Measurements from ENCODE around the gene TARBP1. TPM values are rescaled to one million over a fixed set of nuclear protein-coding genes. Genes with fewer than 3 reads are reported as not detected.

The TARBP1 gene
- total and polyA plus RNA-seq, 2 of the 4 experiments (the other 2 are of a cell fraction): 10.6 to 17.7 TPM

GRCh38 chr1:234528074-234528865 lies 49.3 kb upstream of the TARBP1 start:
- no TSS peak for BruUV-seq (replicated peaks)
- Histone ChIP-seq H4K8ac (ENCODE audit: low read depth in 2 of 2, low read length in 2 of 2) (no peak overlapping the region), H2BK20ac (ENCODE audit: low read depth, low read length) (no peak overlapping the region), H3K56ac (ENCODE audit: extremely low read depth, insufficient read depth, low read length) (no peak overlapping the region), H3K4ac (ENCODE audit: low read depth, low read length) (no peak overlapping the region), H2BK15ac (ENCODE audit: low read depth, low read length) (0 out of 3 replicates have a peak overlapping the region, but pooled peaks have one; percentile 0), H3K9ac (ENCODE audit: low read depth, low read length) (no peak overlapping the region), H2AFZ (replicated peaks; ENCODE audit: low read length, poor library complexity) (no peak overlapping the region), H3K18ac (ENCODE audit: low read depth, low read length) (no peak overlapping the region), H3K9me3 (ENCODE audit: control insufficient read depth, insufficient read depth, low read length) (no peaks in the 10 kb centered on the region), H2BK120ac (ENCODE audit: low read depth, low read length) (no peak overlapping the region), H3K4me1 (ENCODE audit: control insufficient read depth, insufficient read depth, low read length) (peaks cover 17% of the 10 kb centered on the region), H4K5ac (ENCODE audit: low read depth, low read length) (no peak overlapping the region), H3K27ac (ENCODE audit: insufficient read depth, low read length) (no peak overlapping the region), H3K9me1 (ENCODE audit: insufficient read depth, low read length) (peaks cover 7% of the 10 kb centered on the region), H4K91ac (ENCODE audit: insufficient read depth, low read depth, low read length) (no peak overlapping the region), H3K14ac (replicated peaks; ENCODE audit: low read depth, low read length) (no peak overlapping the region), H3K23ac (ENCODE audit: low read depth, low read length) (no peak overlapping the region), H2BK5ac (ENCODE audit: low read depth, low read length, poor library complexity, severe bottlenecking) (no peak overlapping the region), H3K79me1 (ENCODE audit: low read depth in 1 of 2, low read length in 2 of 2) (peaks cover 0 to 4% of the 10 kb centered on the region in 2 experiments; a peak in 1 of 4 replicates), H3K4me3 (ENCODE audit: insufficient read depth, low read depth, low read length) (no peak overlapping the region), H2AK9ac (replicated peaks; ENCODE audit: low read depth, low read length, poor library complexity) (no peak overlapping the region), H2AK5ac (ENCODE audit: low read depth, low read length) (no peak overlapping the region), H3K27me3 (ENCODE audit: control insufficient read depth, insufficient read depth, low read length) (no peaks in the 10 kb centered on the region), H4K20me1 (ENCODE audit: insufficient read depth, low read length) (no peaks in the 10 kb centered on the region), H3K4me2 (ENCODE audit: low read depth, low read length) (no peak overlapping the region), H3K36me3 (ENCODE audit: control insufficient read depth, insufficient read depth, low read length) (no peaks in the 10 kb centered on the region)
- WGBS, 2 experiments (ENCODE audit: extremely low coverage in 2 of 2, insufficient read length in 1 of 2): 60% methylated on average over 1 of the region's 14 CpGs; no CpG with 5 or more reads in 1 of the 2 experiments
- TF ChIP-seq MAFK (IDR thresholded peaks at IDR 0.05; ENCODE audit: low read depth, low read length): no peak
- TF ChIP-seq BHLHE40 (IDR thresholded peaks at IDR 0.05; ENCODE audit: low read depth, low read length): no peak
- TF ChIP-seq CTCF (conservative IDR thresholded peaks at IDR 0.05; ENCODE audit: low read depth, low read length): no peak
- no peak for TF ChIP-seq POLR2A (IDR thresholded peaks at IDR 0.05; ENCODE audit: low read depth, low read length)
- TF ChIP-seq MAZ (IDR thresholded peaks at IDR 0.05; ENCODE audit: borderline replicate concordance, low read depth, low read length): no peak
- no peak for TF ChIP-seq CHD1 (IDR thresholded peaks at IDR 0.05; ENCODE audit: low read depth, low read length)
- TF ChIP-seq RAD21 (IDR thresholded peaks at IDR 0.05; ENCODE audit: low read length): no peak
- no peak for TF ChIP-seq RFX5 (IDR thresholded peaks at IDR 0.05; ENCODE audit: low read depth, low read length)
- no peak for TF ChIP-seq USF2 (IDR thresholded peaks at IDR 0.05; ENCODE audit: low read depth, low read length)
- no peak for TF ChIP-seq NFE2L2 (IDR thresholded peaks at IDR 0.05; ENCODE audit: low read depth, low read length)
- TF ChIP-seq RCOR1 (IDR thresholded peaks at IDR 0.05; ENCODE audit: insufficient replicate concordance, low read length): no peak
- CTCF ChIA-PET: no interaction called here
- dilution Hi-C loops (cut with HindIII; ENCODE audit: low sequenced_read_pairs, unreplicated experiment): no loop called here
- POLR2A ChIA-PET (ENCODE audit: unreplicated experiment): no interaction called here
- intact Hi-C loops (cut with micrococcal nuclease): no loop called here
- in situ Hi-C loops (cut with MboI; ENCODE audit: low sequenced_read_pairs): no loop called here
- ATAC-seq (ENCODE audit: low read depth) (no peak), DNase-seq (no peak)

Measured in IMR-90 (cell line).